ENCODE results near the gene PLXNA2. TPM values are rescaled to one million over a fixed set of nuclear protein-coding genes. Genes with fewer than 3 reads are reported as not detected.

Gene PLXNA2
- total RNA-seq, 4 donors from 2014 or later: 26.9 to 54.0 (median 46.1) TPM

GRCh38 chr1:208100106-208100505 lies 144.1 kb downstream of the PLXNA2 start:
- peaks cover 0 to 12% (median 0%) of the 10 kb centered on the region in 3 donors for H3K4me1 ChIP-seq
- no peak overlapping the region for H3K4me3 ChIP-seq
- 69 to 70% methylated on average over 4 of the region's 4 CpGs for WGBS, 2 donors
- H3K27me3 ChIP-seq: no peaks in the 10 kb centered on the region
- H3K36me3 ChIP-seq: peaks cover 0 to 100% (median 2%) of the 10 kb centered on the region in 3 donors
- no peaks in the 10 kb centered on the region for H3K9me3 ChIP-seq
- DNase-seq: no peak
- H3K27ac ChIP-seq: no peak overlapping the region
- intact Hi-C loops (cut with DNase I): no loop called here
- no peak for TF ChIP-seq POLR2A (IDR thresholded peaks at IDR 0.05)
- no peak for TF ChIP-seq CTCF (IDR thresholded peaks at IDR 0.05)

GRCh38 chr1:208098773-208099172 lies 145.4 kb downstream of the PLXNA2 start:
- DNase-seq: no peak
- H3K4me3 ChIP-seq: no peak overlapping the region
- TF ChIP-seq CTCF (IDR thresholded peaks at IDR 0.05) (no peak), POLR2A (IDR thresholded peaks at IDR 0.05) (no peak)
- WGBS, 2 donors: 80 to 84% methylated on average over 5 to 7 of the region's 7 CpGs
- H3K27me3 ChIP-seq: no peaks in the 10 kb centered on the region
- H3K9me3 ChIP-seq: no peaks in the 10 kb centered on the region
- intact Hi-C loops (cut with DNase I): no loop called here
- peaks cover 0 to 100% (median 2%) of the 10 kb centered on the region in 3 donors for H3K36me3 ChIP-seq
- H3K4me1 ChIP-seq: peaks cover 0 to 12% (median 0%) of the 10 kb centered on the region in 3 donors
- H3K27ac ChIP-seq: no peak overlapping the region

- no peaks in the 10 kb centered on the region for H3K27me3 ChIP-seq
- 46% methylated on average over 4 of the region's 4 CpGs for WGBS, 2 donors
- TF ChIP-seq CTCF (IDR thresholded peaks at IDR 0.05) (peak; percentile 60 to 74 (median 62)), POLR2A (IDR thresholded peaks at IDR 0.05) (no peak)
- H3K9me3 ChIP-seq: no peaks in the 10 kb centered on the region
- intact Hi-C loops (cut with DNase I): no loop called here
- peaks cover 0 to 22% (median 12%) of the 10 kb centered on the region in 3 donors for H3K4me1 ChIP-seq
- no peak for DNase-seq
- peaks cover 0 to 99% (median 10%) of the 10 kb centered on the region in 3 donors for H3K36me3 ChIP-seq
- no peak overlapping the region for H3K27ac ChIP-seq
- H3K4me3 ChIP-seq: no peak overlapping the region
Measured at GRCh38 chr1:208093754-208094719, 150.1 kb downstream of the PLXNA2 start.

GRCh38 chr1:208093046-208093445 lies 151.1 kb downstream of the PLXNA2 start:
- no peak for DNase-seq
- Histone ChIP-seq H3K4me1 (peaks cover 0 to 31% (median 12%) of the 10 kb centered on the region in 3 donors), H3K27me3 (no peaks in the 10 kb centered on the region), H3K27ac (no peak overlapping the region), H3K4me3 (no peak overlapping the region), H3K36me3 (peaks cover 0 to 99% (median 12%) of the 10 kb centered on the region in 3 donors), H3K9me3 (no peaks in the 10 kb centered on the region)
- no peak for TF ChIP-seq CTCF (IDR thresholded peaks at IDR 0.05)
- no peak for TF ChIP-seq POLR2A (IDR thresholded peaks at IDR 0.05)
- 91 to 92% methylated on average over 3 of the region's 3 CpGs for WGBS, 2 donors
- intact Hi-C loops (cut with DNase I): no loop called here

Measured in esophagus squamous epithelium (tissue), 5 donors.